ENCODE results near the gene HOXD12.

The HOXD12 gene

DNA sequence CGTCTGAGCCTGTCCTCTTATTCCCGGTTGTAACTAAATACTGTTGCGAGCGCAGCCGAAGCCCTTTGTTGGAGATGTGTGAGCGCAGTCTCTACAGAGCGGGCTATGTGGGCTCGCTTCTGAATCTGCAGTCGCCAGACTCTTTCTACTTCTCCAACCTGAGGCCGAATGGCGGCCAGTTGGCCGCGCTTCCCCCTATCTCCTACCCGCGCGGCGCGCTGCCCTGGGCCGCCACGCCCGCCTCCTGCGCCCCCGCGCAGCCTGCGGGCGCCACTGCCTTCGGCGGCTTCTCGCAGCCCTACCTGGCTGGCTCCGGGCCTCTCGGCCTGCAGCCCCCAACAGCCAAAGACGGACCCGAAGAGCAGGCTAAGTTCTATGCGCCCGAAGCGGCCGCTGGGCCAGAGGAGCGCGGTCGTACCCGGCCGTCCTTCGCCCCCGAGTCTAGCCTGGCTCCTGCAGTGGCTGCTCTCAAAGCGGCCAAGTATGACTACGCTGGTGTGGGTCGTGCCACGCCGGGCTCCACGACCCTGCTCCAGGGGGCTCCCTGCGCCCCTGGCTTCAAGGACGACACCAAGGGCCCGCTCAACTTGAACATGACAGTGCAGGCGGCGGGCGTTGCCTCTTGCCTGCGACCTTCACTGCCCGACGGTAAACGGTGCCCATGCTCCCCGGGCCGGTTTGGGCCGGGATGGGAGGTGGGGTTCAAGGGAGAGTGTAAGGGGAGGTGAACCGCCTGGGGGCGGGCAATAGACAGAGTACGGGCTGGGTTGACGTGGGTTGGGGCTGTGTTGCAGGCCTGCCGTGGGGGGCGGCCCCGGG, at the start of gene HOXD12:
HOXD12 (plus strand) TSS at position 68 of the 819 bp plus-strand sequence; CDS start at position 75, 7 bp downstream.
- DNase-seq = no peak

DNA sequence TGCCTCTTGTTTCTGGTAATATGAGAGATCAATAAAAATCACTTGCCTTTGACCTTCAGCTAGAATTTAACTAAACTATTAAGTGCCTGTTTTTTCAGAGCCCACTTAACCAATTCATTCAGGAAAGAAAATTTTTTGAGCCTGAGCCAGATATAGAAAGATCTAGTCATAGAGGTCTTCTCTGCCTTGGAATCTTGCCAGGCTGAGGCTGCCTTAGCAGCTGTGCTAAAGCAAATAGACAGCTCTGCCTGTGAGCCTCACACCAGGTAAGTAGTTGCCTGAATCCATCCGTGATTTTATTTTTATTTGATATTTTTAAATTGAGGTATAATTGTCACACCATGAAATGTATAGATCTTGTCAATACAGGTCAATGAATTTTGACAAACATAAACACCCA, 43.2 kb upstream of the HOXD12 start:
- DNase-seq = no peak

DNA sequence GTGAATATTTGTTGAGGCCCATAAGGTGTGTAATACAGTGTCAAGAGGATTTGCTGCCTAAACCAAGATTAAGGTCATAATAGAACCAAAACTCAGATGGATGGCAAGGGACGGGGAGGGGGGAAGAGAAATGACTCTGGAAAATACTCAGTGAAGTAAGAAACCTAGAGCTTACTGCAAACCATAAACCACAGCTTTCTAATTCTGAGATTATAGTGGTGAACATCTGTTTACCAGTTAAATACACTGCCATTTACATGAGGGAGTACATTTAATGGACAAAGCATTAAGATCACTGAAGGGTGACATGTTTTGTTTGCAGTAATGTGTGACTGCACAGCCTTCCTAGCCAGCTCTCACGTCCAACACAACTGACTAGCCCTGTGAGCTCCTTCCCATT, 35.6 kb upstream of the HOXD12 start:
- no peak for DNase-seq

DNA sequence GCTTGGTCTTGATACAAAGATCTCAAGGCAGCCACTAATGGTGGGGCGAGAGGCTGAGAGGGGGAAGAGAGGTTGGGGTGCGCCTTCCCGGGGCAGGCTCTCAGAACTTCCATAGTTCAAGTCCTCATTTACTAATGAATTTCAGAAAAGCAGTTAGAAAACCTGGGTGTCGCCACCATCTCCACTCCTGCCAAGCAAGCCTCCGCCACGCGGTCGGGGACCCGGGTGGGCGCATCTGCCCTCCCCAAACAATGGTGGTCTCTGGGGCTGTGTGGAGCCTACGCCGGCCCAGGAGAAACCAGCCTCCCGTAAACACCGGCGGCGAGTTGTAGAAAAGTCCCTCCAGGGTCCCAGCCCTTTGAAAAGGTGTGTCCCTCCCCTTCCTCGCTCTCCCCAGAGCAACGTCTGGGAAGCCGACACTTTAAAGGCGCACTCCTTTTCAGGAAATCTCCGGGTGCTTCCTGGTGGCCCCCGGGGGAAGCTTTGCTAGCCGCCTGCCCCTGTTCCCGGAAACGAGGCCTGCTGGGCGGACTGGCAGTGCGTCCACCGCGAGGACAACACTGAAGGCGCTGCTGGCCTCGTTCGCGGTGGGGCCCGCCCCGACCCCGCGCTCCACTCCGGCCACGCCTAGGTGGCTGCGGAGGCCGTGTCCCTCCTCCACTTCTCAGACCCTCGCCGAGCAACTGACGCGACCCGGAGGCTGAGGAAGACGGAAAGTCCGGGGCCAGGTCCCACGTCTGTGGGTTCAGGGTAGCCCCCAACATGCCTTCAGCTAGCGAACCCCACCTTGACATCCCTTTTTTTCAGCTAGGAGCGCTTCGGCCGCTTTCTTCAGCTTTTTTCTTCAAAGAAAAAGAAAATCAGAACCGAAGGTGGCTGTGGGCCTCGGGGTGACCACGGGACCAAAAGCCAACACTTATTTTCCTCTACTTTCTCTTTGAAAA, 32.7 kb upstream of the HOXD12 start:
- no peak for DNase-seq

DNA sequence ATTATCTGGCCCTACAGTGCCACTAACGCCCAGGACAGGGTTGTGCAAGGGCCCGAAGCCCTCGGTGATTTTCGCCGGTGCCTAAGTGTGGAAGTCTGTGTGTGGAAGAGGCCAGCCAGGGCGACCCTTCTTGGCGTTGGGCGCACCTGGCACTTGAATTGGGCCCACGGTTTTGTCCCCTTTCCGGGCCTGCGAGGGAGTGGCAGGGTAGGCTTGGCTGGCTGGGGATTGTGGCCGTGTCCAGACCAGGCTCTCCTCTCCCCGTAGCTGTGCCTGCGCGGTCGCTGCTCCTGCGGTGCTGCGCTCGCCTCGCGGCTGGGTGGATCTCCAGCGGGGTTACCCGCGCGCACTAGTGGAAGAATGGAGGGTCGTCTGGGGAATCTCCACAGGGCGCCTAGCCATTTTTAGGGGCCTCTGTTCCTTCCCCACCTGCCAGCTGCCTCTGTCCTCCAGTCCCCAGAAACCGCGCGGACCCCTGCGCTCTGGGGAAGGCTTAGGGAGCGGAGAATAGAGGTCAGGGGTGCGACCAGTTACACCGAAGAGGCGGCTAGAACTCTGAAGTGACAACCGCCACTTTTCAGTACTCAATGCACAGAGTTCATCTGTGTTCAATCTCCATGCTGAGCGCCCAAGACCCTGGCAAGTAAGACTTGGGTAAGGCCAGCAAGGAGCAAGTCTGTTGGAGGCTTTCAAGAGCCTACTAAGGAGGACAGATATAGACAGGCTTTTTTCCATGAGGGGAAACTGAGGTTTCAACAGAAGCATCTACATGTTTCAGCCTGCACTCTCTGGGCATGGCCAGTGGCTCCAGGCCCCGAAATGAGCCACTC, 31.8 kb upstream of the HOXD12 start:
- no peak for DNase-seq

- DNase-seq = no peak
These were observed 31.2 kb upstream of the HOXD12 start for GRCh38 chr2:176068419-176068832.

DNA sequence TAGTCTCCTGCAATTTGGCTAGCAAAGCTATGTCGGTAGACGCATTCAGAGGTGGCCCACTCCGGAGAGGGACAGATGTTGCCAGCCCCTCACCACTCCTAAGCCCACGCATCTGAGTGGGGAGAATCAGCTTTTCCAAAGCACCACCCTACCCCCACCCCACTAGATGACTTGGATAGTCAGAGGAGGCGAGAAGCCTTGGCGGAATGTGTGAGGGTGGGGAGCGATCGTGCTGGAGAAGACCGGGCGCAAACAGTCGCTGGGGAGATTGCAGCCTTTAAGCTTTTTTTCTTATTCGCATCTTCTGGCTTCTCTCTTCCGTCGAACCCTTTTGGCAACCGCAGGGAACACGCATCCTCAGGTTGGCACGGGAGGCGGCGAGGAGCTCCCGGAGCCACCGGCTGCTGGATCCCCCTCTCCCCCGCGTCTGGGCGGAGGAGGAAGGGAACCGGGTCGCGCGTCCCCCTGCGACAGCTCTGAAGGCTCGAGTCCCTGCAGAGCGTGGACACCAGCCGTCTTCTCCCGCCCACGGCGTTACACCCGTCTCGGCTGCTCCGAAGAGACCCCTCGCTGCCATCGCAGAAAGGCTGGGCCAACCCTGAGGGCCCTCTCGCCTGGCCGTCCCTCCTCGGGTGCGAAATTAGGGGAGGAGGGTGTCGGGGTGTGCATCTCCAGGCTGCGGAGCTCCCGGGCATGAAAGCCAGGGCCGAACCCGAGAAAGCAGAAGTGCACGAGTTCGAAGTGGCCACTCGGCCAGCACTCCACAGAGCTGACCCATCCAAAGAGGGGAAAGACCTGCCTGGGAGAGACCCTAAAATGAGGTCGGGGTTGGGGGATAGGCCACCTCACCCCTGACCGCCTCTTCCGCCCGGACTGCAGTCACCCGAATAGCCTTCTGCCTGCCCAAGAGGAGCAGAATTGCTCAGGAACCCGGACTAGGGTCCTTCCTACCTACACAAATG, 28.0 kb upstream of the HOXD12 start:
- DNase-seq = no peak

- no peak for DNase-seq
These were observed 27.3 kb upstream of the HOXD12 start for GRCh38 chr2:176072292-176072669.

- no peak for DNase-seq
These were observed 26.4 kb upstream of the HOXD12 start for GRCh38 chr2:176072951-176073904.

DNA sequence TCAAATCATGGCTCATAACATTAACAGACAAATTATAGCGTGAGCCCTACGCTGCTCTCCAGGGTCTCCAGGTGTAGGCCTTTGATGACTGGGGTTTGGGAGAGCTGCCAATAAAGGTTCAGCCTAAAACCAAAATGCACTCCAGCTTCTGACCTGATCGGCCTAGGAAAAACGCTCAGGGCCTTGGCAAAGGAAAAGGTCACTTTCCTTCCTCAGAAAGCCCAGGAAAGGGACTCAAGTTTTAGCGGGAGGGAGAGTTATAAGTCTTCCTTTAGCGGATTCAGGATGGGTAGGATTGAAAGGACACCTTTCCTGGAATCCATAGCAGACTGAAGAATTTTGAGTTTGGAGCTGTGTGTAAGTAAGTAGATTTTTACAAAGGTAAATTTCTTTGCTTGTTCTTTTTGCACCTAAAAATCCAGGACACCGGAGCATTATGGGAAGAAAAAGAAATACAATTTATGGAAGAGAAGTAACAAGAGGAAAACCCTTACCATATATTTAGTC, 24.6 kb upstream of the HOXD12 start:
- no peak for DNase-seq

- no peak for DNase-seq
These were observed 24.1 kb upstream of the HOXD12 start for GRCh38 chr2:176075481-176075880.

DNA sequence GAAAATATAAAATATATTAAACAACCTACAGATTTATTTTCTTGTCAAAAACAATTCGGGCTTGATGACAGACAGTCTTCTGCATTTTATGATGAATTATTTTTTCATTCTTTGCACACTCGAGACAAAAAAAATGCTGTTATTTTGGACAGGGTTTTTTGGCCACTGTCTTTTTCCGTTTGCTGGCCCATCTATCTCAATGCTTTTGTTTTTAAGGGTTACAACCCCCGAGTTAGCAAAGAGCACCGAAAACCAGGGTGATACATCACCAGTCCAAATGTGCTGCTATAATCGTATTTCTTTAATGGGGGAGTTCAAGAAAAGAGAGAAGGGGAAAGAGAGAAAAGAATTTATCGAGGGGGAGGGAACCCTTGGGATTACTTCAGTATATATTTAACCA, 23.5 kb upstream of the HOXD12 start:
- DNase-seq = no peak

GRCh38 chr2:176076796-176077195, 22.8 kb upstream of the HOXD12 start:
- no peak for DNase-seq

DNA sequence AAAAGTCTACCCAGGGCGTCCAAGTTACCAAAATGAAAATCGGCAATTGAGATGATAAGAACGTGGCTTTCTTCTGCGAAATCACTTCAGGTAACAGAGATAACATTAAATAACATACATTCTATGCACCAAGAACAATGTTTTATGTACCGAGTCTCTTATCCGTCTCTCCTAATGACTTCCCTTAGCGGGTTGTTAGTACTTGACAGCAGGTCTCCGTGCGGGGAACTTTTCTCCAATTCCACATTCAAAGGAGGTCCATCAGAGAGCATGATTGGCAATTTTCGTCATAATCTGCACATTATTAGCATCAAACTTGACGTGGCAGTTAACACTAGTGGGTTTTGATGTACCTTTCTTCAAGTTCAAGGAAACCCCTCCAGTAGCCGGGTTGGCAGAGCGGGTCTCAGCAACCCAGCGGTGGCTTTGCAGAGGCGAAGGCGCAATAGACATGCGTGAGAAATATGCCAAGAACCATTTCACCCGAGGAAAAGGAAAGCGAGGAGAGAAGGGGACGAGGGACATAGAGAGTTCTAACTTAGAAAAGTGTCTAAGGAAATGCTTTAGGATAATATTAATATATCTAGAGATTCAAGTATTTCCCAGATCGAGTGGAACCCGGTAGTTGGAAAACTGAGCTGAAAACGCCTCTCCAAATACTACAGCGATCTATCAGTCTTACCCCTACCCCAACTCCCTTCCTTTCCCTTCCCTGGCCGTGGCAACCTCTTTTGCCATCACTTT, 20.9 kb upstream of the HOXD12 start:
- no peak for DNase-seq

- DNase-seq = no peak
These were observed 20.2 kb upstream of the HOXD12 start for GRCh38 chr2:176079285-176079830.

DNA sequence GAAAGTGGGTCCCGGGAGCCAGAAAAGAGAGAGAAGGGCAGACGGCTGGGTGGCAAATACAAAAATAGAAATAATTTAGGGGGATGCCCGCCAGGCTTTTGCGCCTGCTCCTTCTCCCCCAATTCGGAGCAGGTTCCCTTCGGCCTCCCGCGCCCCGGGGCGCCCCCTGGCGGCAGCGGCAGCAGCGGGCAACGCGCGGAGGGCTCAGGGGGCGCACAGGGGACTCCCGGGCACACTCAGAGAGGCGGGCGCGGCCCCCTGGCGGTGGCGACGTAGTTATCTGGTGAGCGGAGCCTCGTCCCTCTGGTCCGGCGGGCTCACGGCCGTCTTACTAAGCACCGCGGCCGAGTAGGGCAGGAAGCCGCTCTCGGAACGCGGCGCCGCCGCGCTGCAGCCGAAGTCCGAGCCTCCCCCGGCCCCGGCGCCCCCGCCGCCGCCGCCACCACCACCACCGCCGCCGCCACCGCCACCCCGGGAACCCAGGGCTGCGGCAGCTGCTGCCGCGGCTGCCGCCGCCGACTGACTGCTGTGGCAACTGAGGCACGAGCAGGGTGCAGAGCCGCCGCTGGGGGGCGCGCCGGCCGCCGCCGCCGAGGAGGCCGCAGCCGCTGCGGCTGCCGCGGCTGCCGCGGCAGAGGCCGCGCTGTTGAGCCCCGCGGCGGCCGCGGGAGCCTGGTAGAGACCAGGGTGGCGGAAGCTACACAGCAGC, 19.6 kb upstream of the HOXD12 start:
- DNase-seq = no peak

DNA sequence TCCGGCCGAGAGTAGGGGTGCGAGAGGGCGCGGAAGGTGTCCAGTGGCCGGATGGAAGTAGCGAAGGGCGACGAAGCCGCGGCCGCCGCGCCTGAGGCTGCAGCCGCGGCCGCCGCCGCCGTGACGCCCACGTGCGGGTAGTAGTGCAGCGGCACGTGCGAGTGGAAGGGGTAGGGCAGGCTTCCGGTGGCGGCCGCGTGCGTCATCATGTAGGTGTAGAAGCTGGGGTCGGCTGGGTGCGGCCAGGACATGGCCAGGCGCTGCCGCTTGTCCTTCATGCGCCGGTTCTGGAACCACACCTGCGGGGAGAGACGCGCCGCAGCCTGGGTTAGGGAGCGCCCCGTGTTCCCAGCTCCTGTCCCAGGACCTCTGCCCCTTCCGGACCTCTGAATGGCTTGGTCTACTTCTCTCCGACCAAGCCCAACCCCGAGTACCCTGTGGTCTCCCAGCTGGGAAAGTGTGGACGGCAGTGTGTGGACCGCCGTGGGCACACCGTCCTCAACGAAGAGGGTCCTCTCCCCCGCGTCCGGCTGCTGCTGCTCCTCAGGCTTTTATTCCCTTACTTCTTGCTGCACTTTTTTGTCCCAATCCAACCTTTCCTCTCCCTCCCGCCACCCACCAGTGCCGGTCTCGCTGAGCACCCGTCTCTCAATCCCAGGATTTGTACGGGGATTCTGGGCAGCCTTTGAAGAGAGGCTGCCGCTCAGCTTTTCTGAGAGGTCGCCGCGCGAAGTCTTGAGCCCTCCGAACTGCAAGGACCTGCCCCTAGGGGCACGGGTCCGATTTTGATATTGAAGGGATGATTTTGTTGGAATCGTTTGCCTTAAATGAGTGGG, 18.8 kb upstream of the HOXD12 start:
- no peak for DNase-seq

GRCh38 chr2:176081376-176081836, 18.2 kb upstream of the HOXD12 start:
- no peak for DNase-seq
